Measurements from ENCODE around the gene GPC6. TPM values are rescaled to one million over a fixed set of nuclear protein-coding genes. Genes with fewer than 3 reads are reported as not detected.

GPC6 gene
- total RNA-seq, 2 experiments from 2014 or later = not detected

DNA sequence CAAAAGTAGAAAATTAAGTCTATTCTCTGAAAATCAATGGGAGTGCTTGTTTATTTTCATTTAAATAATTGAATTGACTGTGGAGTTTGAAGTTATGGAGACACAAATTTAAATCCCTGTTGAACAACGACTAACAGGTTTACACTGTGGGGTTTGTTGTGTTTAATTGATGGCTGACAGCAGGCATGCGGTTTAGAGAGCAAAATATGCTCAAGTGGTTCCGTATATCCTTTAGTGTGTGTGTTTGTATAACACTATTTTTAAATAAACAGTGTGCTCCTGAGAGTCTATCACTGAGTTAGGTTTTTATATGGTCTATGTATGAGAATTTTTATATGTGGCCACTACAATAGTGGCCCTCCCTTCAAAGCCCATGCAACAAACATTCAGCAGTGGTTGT is 332.0 kb downstream of the GPC6 start:
- Histone ChIP-seq H4K20me1 (ENCODE audit: insufficient read depth, low read length) (no peaks in the 10 kb centered on the region), H3K9me2 (ENCODE audit: insufficient read depth, low read length) (no peaks in the 10 kb centered on the region), H3K79me2 (ENCODE audit: insufficient read depth, low read depth, low read length) (no peaks in the 10 kb centered on the region), H3K4me1 (ENCODE audit: insufficient read depth, low read length, poor library complexity, severe bottlenecking) (no peaks in the 10 kb centered on the region), H2AFZ (ENCODE audit: low read length) (no peak overlapping the region), H3K9me3 (ENCODE audit: low read length) (no peaks in the 10 kb centered on the region), H3K36me3 (ENCODE audit: insufficient read depth, low read length) (no peaks in the 10 kb centered on the region), H3K4me2 (ENCODE audit: low read length) (no peak overlapping the region), H3K27ac (ENCODE audit: low read depth, low read length, poor library complexity, severe bottlenecking) (no peak overlapping the region), H3K4me3 (ENCODE audit: low read depth, low read length, poor library complexity, severe bottlenecking) (no peak overlapping the region)
- BruUV-seq (replicated peaks) = no TSS peak
- DNase-seq (ENCODE audit: low spot score) = no peak
- intact Hi-C loops (cut with micrococcal nuclease; ENCODE audit: unreplicated experiment) = no loop called here
- TF ChIP-seq EZH2phosphoT487 (IDR thresholded peaks at IDR 0.05; ENCODE audit: borderline replicate concordance, low read depth, low read length) = no peak
- TF ChIP-seq, protein P1, sequence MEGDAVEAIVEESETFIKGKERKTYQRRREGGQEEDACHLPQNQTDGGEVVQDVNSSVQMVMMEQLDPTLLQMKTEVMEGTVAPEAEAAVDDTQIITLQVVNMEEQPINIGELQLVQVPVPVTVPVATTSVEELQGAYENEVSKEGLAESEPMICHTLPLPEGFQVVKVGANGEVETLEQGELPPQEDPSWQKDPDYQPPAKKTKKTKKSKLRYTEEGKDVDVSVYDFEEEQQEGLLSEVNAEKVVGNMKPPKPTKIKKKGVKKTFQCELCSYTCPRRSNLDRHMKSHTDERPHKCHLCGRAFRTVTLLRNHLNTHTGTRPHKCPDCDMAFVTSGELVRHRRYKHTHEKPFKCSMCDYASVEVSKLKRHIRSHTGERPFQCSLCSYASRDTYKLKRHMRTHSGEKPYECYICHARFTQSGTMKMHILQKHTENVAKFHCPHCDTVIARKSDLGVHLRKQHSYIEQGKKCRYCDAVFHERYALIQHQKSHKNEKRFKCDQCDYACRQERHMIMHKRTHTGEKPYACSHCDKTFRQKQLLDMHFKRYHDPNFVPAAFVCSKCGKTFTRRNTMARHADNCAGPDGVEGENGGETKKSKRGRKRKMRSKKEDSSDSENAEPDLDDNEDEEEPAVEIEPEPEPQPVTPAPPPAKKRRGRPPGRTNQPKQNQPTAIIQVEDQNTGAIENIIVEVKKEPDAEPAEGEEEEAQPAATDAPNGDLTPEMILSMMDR (conservative IDR thresholded peaks at IDR 0.05; ENCODE audit: low read length) = no peak
- POLR2A ChIA-PET = no interaction called here
- CTCF ChIA-PET (ENCODE audit: unreplicated experiment) = no interaction called here

DNA sequence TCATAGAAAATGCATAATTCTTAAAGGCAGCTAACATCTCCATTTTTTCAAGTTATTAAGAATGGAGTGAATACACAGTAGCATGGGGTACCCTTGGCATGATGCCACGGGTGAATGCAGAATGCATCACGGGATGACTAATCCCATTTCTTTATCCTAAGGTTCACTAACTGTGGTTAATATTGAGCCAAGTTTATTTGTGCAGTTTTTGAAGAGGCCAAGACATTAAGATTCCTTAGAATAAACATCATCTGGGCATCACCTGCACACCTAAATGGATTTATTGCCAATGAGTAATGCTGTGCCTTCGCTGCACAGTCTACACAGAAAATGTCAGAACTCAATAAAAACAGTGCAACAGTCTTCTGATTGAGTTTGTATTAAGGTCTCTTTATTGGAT is 333.1 kb downstream of the GPC6 start:
- Histone ChIP-seq H3K4me3 (ENCODE audit: low read depth, low read length, poor library complexity, severe bottlenecking) (no peak overlapping the region), H3K27ac (ENCODE audit: low read depth, low read length, poor library complexity, severe bottlenecking) (no peak overlapping the region), H4K20me1 (ENCODE audit: insufficient read depth, low read length) (no peaks in the 10 kb centered on the region), H3K4me1 (ENCODE audit: insufficient read depth, low read length, poor library complexity, severe bottlenecking) (no peaks in the 10 kb centered on the region), H2AFZ (ENCODE audit: low read length) (no peak overlapping the region), H3K4me2 (ENCODE audit: low read length) (no peak overlapping the region), H3K9me2 (ENCODE audit: insufficient read depth, low read length) (no peaks in the 10 kb centered on the region), H3K79me2 (ENCODE audit: insufficient read depth, low read depth, low read length) (no peaks in the 10 kb centered on the region), H3K36me3 (ENCODE audit: insufficient read depth, low read length) (no peaks in the 10 kb centered on the region), H3K9me3 (ENCODE audit: low read length) (no peaks in the 10 kb centered on the region)
- TF ChIP-seq EZH2phosphoT487 (IDR thresholded peaks at IDR 0.05; ENCODE audit: borderline replicate concordance, low read depth, low read length) = no peak
- TF ChIP-seq, protein P1 (conservative IDR thresholded peaks at IDR 0.05; ENCODE audit: low read length) = no peak
- BruUV-seq (replicated peaks) = no TSS peak
- POLR2A ChIA-PET = no interaction called here
- CTCF ChIA-PET (ENCODE audit: unreplicated experiment) = no interaction called here
- intact Hi-C loops (cut with micrococcal nuclease; ENCODE audit: unreplicated experiment) = no loop called here
- DNase-seq (ENCODE audit: low spot score) = no peak

DNA sequence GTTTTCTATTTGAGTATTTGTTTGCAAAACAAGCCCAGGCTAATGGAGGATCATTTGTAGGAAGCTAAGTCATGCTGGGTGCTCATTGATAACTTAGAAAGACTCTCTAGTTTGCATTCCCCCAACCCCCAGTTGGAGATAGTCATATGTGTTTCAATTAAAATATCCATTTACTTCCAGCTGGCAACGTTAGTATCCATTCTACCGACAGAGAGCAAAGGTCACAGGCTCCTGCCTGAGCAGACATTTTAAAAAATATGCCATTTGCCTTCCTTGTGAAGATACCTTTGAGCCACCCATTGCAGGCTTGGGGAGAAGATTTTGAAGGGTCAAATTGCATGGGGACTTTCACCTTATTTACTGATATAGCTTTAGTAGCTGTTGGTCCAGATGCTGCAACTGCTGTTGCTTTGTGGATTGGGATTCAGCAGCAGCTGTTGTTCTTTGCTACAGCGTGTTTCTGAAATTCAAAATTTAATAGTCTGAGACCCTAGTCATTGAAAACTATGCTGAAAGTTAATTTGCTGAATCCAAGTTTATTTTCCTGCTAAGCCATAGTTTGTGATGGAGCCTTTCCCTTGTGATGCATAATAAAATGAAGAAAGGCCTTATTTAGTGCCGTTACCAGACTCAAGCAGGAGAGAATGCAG is 335.1 kb downstream of the GPC6 start:
- BruUV-seq (replicated peaks) = no TSS peak
- no peaks in the 10 kb centered on the region for H4K20me1 ChIP-seq (ENCODE audit: insufficient read depth, low read length)
- no peak for TF ChIP-seq EZH2phosphoT487 (IDR thresholded peaks at IDR 0.05; ENCODE audit: borderline replicate concordance, low read depth, low read length)
- TF ChIP-seq, protein P1 (conservative IDR thresholded peaks at IDR 0.05; ENCODE audit: low read length) = no peak

More for the DNA sequence above, 335.1 kb downstream of the GPC6 start:
- intact Hi-C loops (cut with micrococcal nuclease; ENCODE audit: unreplicated experiment) = no loop called here
- no peak for DNase-seq (ENCODE audit: low spot score)
- H3K4me1 ChIP-seq (ENCODE audit: insufficient read depth, low read length, poor library complexity, severe bottlenecking) = no peaks in the 10 kb centered on the region
- no peak overlapping the region for H3K4me3 ChIP-seq (ENCODE audit: low read depth, low read length, poor library complexity, severe bottlenecking)
- H3K9me2 ChIP-seq (ENCODE audit: insufficient read depth, low read length) = no peaks in the 10 kb centered on the region
- no peak overlapping the region for H3K27ac ChIP-seq (ENCODE audit: low read depth, low read length, poor library complexity, severe bottlenecking)
- no peak overlapping the region for H2AFZ ChIP-seq (ENCODE audit: low read length)
- H3K36me3 ChIP-seq (ENCODE audit: insufficient read depth, low read length) = no peaks in the 10 kb centered on the region
- H3K9me3 ChIP-seq (ENCODE audit: low read length) = no peaks in the 10 kb centered on the region
- ChIA-PET CTCF (ENCODE audit: unreplicated experiment) (no interaction called here), POLR2A (no interaction called here)
- no peak overlapping the region for H3K4me2 ChIP-seq (ENCODE audit: low read length)
- no peaks in the 10 kb centered on the region for H3K79me2 ChIP-seq (ENCODE audit: insufficient read depth, low read depth, low read length)

Measured in OCI-LY7 (cell line).